GDM1 (cell line): Measurements from ENCODE around the gene GJB2.

Source experiments
- DNase-seq: peaks from one replicate; lab custom pipeline; 2025; lab: John Stamatoyannopoulos, UW

The GJB2 gene

DNA sequence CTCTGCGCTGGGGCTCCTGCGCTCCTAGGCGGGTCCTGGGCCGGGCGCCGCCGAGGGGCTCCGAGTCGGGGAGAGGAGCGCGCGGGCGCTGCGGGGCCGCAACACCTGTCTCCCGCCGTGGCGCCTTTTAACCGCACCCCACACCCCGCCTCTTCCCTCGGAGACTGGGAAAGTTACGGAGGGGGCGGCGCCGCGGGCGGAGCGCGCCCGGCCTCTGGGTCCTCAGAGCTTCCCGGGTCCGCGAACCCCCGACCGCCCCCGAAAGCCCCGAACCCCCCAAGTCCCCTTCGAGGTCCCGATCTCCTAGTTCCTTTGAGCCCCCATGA is at the start of gene GJB2:
GJB2 (minus strand) TSS at position 103 of the 326 bp plus-strand sequence. CDS start 3,357 bp downstream, outside the sequence.
- no peak for DNase-seq

DNA sequence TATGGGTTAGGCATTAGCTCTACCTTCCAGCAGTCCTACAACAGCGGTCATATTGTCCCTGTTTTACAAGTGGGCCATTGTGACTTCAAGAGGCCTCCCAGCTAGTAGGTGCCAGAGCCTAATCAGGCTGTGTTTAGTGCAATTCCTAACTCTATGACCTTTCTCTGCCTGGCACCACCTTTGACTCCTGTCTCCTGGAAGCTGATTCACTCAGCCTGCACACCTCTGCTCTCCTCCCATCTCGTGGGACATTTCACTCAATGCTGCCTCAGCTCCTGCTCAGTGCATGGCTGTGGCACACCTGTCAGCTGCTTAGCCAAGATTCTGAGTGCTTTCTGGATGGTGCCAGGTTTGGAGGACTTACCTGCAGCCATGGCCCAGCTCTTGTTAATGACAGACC is 48.9 kb upstream of the GJB2 start:
- DNase-seq = no peak

DNA sequence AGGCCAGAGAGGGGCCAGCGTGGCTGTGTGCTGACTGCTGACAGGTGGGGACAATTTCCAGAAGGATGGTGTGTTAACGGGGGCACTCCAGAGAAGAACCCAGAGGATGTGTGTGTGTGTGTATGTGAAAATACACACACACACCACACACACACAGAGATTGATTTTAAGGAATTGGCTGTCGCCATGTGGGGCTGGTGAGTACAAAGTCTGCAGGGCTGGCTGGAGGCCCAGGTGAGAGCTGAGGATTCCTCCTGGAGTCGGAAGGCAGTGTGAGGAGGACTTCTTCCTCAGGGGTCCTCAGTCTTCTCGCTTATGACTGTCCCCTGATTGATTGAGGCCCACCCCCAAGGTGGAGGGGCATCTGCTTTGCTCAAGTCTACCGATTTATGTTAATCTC is 47.0 kb upstream of the GJB2 start:
- DNase-seq = no peak

- no peak for DNase-seq
These were observed 40.0 kb upstream of the GJB2 start for GRCh38 chr13:20232556-20233277.

DNA sequence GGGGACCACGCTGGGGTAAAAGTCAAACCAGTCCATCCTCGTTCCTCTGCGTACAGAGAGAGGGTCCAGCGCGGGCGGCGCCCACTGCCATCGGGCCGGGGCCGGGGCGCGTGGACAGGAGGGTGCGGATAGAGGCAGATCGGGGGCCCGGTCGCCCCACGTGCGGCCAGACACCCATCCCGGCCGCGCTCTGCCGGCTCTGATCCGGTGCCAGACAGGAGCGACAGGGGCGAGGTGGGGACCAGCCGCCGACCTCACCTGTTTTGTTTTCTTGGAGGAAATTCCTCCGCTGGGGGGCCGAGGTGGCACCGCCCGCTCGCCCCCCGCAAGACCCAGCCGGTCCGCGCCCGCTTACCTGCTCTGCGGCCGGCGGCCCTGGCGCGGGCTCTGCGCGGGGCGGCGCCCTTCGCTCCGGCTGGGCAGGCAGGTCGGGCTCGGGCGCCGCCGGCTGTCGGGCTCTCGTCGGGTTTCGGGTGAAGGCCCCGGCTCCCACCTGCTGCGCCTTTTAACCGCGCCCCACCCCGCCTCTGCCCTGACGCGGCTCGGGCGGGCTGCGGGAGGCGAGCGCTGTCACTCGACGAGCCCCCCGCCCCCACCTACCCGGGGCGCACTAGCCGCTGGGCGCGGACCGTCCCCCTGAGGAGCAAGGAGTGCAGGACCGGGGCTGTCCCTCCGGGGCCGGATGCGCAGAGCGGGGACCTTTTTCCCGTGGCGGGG is 39.3 kb upstream of the GJB2 start, which contains the start of gene GJB6:
GJB6 (minus strand) TSS at position 481 of the 717 bp plus-strand sequence. CDS start 8,839 bp downstream, outside the sequence.
- DNase-seq = no peak

- no peak for DNase-seq
These were observed 38.4 kb upstream of the GJB2 start for GRCh38 chr13:20230913-20231838.

- DNase-seq = no peak
These were observed 35.0 kb upstream of the GJB2 start for GRCh38 chr13:20227730-20228129.

DNA sequence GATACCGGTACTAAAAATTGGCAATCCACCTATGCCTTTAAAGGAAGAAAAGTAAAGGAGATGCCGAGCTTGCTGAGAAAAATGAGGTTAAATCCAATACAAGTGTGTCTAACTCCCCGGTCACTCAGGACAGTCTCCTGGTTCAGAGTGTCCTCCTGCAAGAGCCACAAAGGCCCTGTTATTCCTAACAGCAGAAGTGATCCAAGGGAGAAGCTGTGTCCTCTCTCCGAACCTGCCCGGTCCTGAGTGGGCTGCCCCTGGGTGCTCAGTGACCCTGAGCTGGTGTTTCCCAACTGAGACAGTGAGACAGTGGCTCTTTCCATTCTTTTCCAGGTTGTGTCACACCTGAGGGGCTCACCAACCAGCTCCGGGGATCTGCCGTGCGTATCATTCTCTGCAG is 34.5 kb upstream of the GJB2 start:
- no peak for DNase-seq

DNA sequence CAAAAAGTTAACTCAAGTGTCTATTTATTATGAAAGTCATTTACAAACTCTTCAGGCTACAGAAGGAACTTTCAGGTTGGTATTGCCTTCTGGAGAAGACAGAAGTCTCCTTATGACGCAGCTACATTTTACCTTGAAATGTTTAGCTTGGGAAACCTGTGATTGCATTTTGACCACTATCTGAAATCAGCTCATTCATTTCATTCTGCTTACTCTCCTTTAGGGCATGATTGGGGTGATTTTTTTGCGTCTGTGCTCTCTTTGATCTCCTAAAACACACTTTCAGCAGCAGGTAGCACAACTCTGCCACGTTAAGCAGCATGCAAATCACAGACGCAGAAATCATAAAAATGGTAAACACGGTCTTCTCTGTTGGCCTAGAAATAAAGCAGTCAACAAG is 29.8 kb upstream of the GJB2 start:
- DNase-seq = no peak

GRCh38 chr13:20221772-20222171 is 29.0 kb upstream of the GJB2 start:
- no peak for DNase-seq

DNA sequence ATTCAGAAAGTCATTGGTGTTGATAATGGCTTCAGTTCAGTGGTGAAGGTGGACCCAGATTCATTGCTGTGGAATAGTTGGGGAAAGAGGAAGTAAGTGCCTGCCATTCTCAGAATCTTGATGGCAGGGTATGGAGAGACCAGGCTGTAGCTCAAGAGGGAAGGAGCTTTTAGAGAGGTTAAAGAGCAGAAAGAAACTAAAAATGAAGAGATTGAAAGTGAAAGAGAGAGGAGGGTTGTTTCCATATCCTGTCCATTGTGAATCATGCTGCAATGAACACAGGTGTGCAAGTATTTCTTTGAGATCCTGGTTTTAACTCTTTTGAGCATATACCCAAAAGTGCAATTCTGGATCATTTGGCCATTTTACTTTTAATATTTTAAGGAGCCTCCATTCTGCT is 26.8 kb upstream of the GJB2 start:
- DNase-seq = no peak

- DNase-seq = no peak
These were observed 24.4 kb upstream of the GJB2 start for GRCh38 chr13:20217168-20217567.

DNA sequence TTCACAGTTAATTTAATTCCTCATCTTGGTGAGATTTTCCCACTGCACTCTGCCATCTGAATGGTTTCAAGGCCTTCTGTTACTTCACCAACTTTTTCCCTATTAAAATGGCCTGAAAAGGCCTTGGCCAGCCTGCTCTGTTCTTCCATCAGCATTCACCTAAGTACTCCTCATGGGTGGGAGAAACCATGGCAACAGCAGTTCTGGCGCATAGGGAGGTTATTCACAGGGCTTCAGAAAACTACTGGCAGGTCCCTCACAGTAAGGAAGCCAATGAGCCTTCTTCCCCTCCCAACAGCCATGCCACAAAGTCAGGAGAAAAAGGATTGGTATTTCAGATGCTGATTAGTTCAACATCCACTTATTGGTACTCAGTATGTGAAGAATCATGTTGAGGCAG is 17.2 kb upstream of the GJB2 start:
- DNase-seq = no peak

DNA sequence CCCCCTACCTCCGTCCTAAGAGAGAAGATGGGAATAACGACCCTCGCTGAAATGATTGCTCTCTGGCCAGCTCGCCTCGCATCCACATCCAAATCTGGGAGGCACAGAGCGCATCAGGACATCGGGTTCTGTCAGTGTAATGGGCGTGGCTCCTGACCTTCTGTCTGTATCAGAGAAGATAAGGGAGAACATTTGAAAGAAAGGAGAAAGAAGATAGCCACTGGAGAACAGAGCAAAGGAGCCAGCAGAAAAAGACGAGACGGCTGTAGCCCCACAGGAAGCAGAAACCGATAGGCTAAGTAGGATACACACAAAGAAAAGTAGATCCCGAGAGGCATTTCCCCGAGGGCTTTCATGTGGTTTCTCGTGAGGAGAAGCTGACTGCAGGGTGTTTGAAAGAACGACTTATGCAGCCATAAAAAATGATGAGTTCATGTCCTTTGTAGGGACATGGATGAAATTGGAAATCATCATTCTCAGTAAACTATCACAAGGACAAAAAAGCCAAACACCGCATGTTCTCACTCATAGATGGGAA is 14.0 kb upstream of the GJB2 start:
- DNase-seq = no peak

- DNase-seq = no peak
These were observed 13.4 kb upstream of the GJB2 start for GRCh38 chr13:20206065-20206697.

- no peak for DNase-seq
These were observed 6.0 kb upstream of the GJB2 start for GRCh38 chr13:20198781-20199180.

DNA sequence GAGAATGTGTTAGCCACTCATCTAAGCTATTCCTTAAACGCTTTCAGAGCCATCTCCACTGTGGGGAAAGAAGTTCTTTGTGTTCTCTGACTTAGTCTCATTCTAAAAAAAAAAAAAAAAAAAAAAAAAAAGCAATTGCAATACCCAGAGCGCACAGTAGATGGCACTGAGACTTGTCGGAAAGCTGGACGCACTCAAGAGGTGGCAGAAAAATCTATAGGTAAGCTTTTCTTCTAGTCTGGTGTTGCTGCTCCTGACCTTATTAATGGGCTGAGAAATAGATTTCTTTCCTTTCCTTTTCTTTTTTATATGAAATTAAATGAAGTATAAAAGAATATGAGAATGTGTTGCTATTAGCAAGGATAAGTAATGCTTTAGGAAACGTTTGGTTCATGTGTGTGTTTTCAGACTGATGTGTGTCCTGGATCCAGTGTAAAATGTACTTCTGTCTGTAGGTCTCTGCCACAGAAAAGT is 4.7 kb upstream of the GJB2 start:
- DNase-seq = no peak

DNA sequence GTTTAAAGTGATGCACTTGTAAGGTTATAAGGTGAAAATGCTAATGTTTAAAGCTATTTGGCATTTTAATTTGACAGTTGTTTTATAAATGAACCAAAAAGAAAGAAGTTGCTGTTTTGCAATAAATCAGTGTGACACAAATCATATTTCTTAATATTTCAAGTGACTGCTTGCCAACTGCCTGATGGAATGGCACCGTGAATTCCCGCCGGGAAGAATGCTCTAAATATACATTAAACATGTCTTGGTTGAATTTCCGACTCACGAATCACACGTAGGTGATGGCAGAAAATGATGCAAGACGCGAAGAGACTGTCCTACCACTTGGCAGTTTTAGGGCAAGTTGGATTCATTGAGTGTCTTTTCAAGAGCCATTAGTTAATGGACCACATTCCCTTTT is 3.1 kb upstream of the GJB2 start:
- DNase-seq = no peak

GRCh38 chr13:20193907-20194631 is 1.3 kb upstream of the GJB2 start:
- DNase-seq = no peak

GRCh38 chr13:20193162-20193906 is 596 bp upstream of the GJB2 start:
- DNase-seq = no peak
